H1 (cell line): ENCODE data around the gene ZNF407. TPM values are rescaled to one million over a fixed set of nuclear protein-coding genes. Genes with fewer than 3 reads are reported as not detected.
"Not testable (repeated sequence)": the region's sequence is repeated elsewhere in the genome, so short reads cannot be mapped to it uniquely, and the experiment has no call there.

Experiments used
- CTCF ChIA-PET: fragments of 300-600 bp; sonication (Branson Sonifier 250); formaldehyde crosslinking; loops from one replicate; lab custom pipeline; 2021; ENCODE audit not compliant: partially characterized antibody; lab: Charles Lee
- POLR2A ChIA-PET: fragments of 300-600 bp; sonication (Branson Sonifier 250); formaldehyde crosslinking; loops from one replicate; lab custom pipeline; 2021; ENCODE audit warnings: inconsistent platforms; ENCODE audit not compliant: partially characterized antibody; lab: Charles Lee
- DNase-seq, 2 experiments: peaks; one replicate each; pipeline versions ENCODE4 v3.0.0 to v3.0.0-alpha.2; 2010 to 2022; ENCODE audit warnings: low spot score in 2 of 2, low read depth in 1 of 2, mixed read lengths in 1 of 2
- FAIRE-seq: peaks from 2 replicates; lab custom pipeline; 2011; peaks lifted over from hg19 to GRCh38; lab: Jason Lieb, UNC
- H2AFZ ChIP-seq: 2 replicates; pipeline ENCODE4 v1.8.1; 2012; ENCODE audit warnings: low read length, inconsistent platforms
- H2AK5ac ChIP-seq: 2 replicates; pipeline ENCODE4 v1.6.1; 2013; ENCODE audit warnings: low read depth, low read length
- H2BK120ac ChIP-seq: replicated peaks from 2 replicates; pipeline ENCODE3; 2013; ENCODE audit warnings: low read depth, low read length, inconsistent platforms
- H2BK12ac ChIP-seq: 2 replicates; pipeline ENCODE4 v1.6.1; 2013; ENCODE audit warnings: low read depth, low read length
- H2BK15ac ChIP-seq: 2 replicates; pipeline ENCODE4 v1.6.1; 2013; ENCODE audit warnings: low read length
- H2BK20ac ChIP-seq: 2 replicates; pipeline ENCODE4 v1.6.1; 2013; ENCODE audit warnings: low read length
- H2BK5ac ChIP-seq: 2 replicates; pipeline ENCODE4 v1.6.1; 2013; ENCODE audit warnings: low read depth, low read length
- H3K14ac ChIP-seq: 2 replicates; pipeline ENCODE4 v1.6.1; 2013; ENCODE audit warnings: inconsistent platforms; ENCODE audit not compliant: insufficient read length
- H3K18ac ChIP-seq: 2 replicates; pipeline ENCODE4 v1.6.1; 2013; ENCODE audit warnings: low read length; ENCODE audit errors: extremely low read depth
- H3K23ac ChIP-seq: 2 replicates; pipeline ENCODE4 v1.6.1; 2013; ENCODE audit warnings: inconsistent platforms; ENCODE audit not compliant: insufficient read length
- H3K23me2 ChIP-seq: 2 replicates; pipeline ENCODE4 v1.6.1; 2013; ENCODE audit warnings: low read depth, low read length
- H3K27ac ChIP-seq: 2 replicates; pipeline ENCODE4 v1.6.1; 2011; ENCODE audit warnings: low read depth, low read length, inconsistent platforms
- H3K27me3 ChIP-seq, 4 experiments: replicated peaks in 1 of 4; 1 replicate in 1 of 4; 2 replicates in 3 of 4; pipeline versions ENCODE4 v1.6.1 to v1.8.1; 2011 to 2013; ENCODE audit warnings: low read length in 3 of 4, mild to moderate bottlenecking in 3 of 4, inconsistent platforms in 2 of 4, mixed read lengths in 2 of 4, moderate library complexity in 1 of 4; ENCODE audit not compliant: control insufficient read depth in 3 of 4, insufficient read depth in 3 of 4; ENCODE audit errors: extremely low read depth in 1 of 4
- H3K36me3 ChIP-seq, 4 experiments: 2 replicates each; pipeline versions ENCODE4 v1.6.1 to v1.8.1; 2011 to 2013; ENCODE audit warnings: mild to moderate bottlenecking in 4 of 4, low read length in 3 of 4, moderate library complexity in 2 of 4, control low read depth in 1 of 4, inconsistent platforms in 1 of 4; ENCODE audit not compliant: insufficient read depth in 4 of 4, control insufficient read depth in 2 of 4
- H3K4ac ChIP-seq: replicated peaks from 2 replicates; pipeline ENCODE3; 2013; ENCODE audit warnings: low read length, low read depth, mixed read lengths, inconsistent platforms; ENCODE audit not compliant: insufficient read length
- H3K4me1 ChIP-seq, 4 experiments: replicated peaks in 1 of 4; 1 replicate in 1 of 4; 2 replicates in 3 of 4; pipeline versions ENCODE4 v1.6.1 to v1.8.1; 2011 to 2013; ENCODE audit warnings: low read length in 3 of 4, inconsistent platforms in 2 of 4, mixed read lengths in 1 of 4; ENCODE audit not compliant: insufficient read depth in 4 of 4, control insufficient read depth in 3 of 4
- H3K4me2 ChIP-seq, 2 experiments: 2 replicates each; pipeline versions ENCODE4 v1.6.1 to v1.8.1; 2011 to 2013; ENCODE audit warnings: low read depth in 2 of 2, low read length in 2 of 2, control low read depth in 1 of 2, inconsistent platforms in 1 of 2, mild to moderate bottlenecking in 1 of 2; ENCODE audit not compliant: insufficient read depth in 1 of 2
- H3K4me3 ChIP-seq, 4 experiments: fragments of 200-600, 300-600 bp in 1 of 4; sonication (generic), shearing (Covaris generic), sonication (Bioruptor Twin) in 1 of 4; 2 replicates each; pipeline versions ENCODE4 v1.5.1 to v1.8.1; 2011 to 2016; ENCODE audit warnings: low read length in 4 of 4, low read depth in 3 of 4, control low read depth in 2 of 4, inconsistent platforms in 2 of 4, mild to moderate bottlenecking in 2 of 4, mixed read lengths in 1 of 4, moderate library complexity in 1 of 4; ENCODE audit not compliant: insufficient read depth in 2 of 4; ENCODE audit errors: extremely low read depth in 1 of 4
- H3K56ac ChIP-seq: replicated peaks from 2 replicates; pipeline ENCODE3; 2013; ENCODE audit warnings: low read depth, mild to moderate bottlenecking, mixed read lengths, low read length, inconsistent platforms; ENCODE audit not compliant: insufficient read length
- H3K79me1 ChIP-seq: 2 replicates; pipeline ENCODE4 v1.6.1; 2013; ENCODE audit warnings: low read depth, low read length, control low read depth
- H3K79me2 ChIP-seq, 2 experiments: 2 replicates each; pipeline versions ENCODE4 v1.6.1 to v1.8.1; 2012 to 2013; ENCODE audit warnings: low read length in 2 of 2, mild to moderate bottlenecking in 2 of 2, inconsistent platforms in 1 of 2; ENCODE audit not compliant: insufficient read depth in 2 of 2, control insufficient read depth in 1 of 2
- H3K9ac ChIP-seq, 4 experiments: replicated peaks in 1 of 4; 1 replicate in 1 of 4; 2 replicates in 3 of 4; pipeline versions ENCODE4 v1.6.1 to v1.8.1; 2011 to 2013; ENCODE audit warnings: low read depth in 3 of 4, low read length in 3 of 4, control low read depth in 2 of 4, mild to moderate bottlenecking in 2 of 4, moderate library complexity in 2 of 4, inconsistent platforms in 1 of 4; ENCODE audit errors: extremely low read depth in 1 of 4
- H3K9me3 ChIP-seq, 2 experiments: 2 replicates each; pipeline versions ENCODE4 v1.6.1 to v1.8.1; 2012 to 2013; ENCODE audit warnings: mild to moderate bottlenecking in 2 of 2, moderate library complexity in 2 of 2, control low read depth in 1 of 2, inconsistent platforms in 1 of 2, low read depth in 1 of 2, low read length in 1 of 2, mixed read lengths in 1 of 2; ENCODE audit not compliant: insufficient read depth in 2 of 2
- H4K20me1 ChIP-seq, 2 experiments: replicated peaks in 1 of 2; 2 replicates each; pipeline versions ENCODE3 to v1.8.1; 2011 to 2013; ENCODE audit warnings: inconsistent platforms in 2 of 2, low read length in 2 of 2, mild to moderate bottlenecking in 1 of 2; ENCODE audit not compliant: insufficient read depth in 2 of 2, control insufficient read depth in 1 of 2
- H4K5ac ChIP-seq: 2 replicates; pipeline ENCODE4 v1.6.1; 2013; ENCODE audit warnings: low read length, low read depth, mixed read lengths, inconsistent platforms; ENCODE audit not compliant: insufficient read length
- H4K8ac ChIP-seq: 2 replicates; pipeline ENCODE4 v1.8.0; 2013; ENCODE audit warnings: mild to moderate bottlenecking, moderate library complexity, low read length, inconsistent platforms; ENCODE audit not compliant: insufficient read depth; ENCODE audit errors: extremely low read depth
- H4K91ac ChIP-seq: replicated peaks from 2 replicates; pipeline ENCODE3; 2013; ENCODE audit warnings: low read length, mixed read lengths, inconsistent platforms; ENCODE audit not compliant: insufficient read length
- SP2 ChIP-seq: IDR thresholded peaks from 2 replicates; pipeline ENCODE4 v1.6.1; 2012; ENCODE audit warnings: mild to moderate bottlenecking, low read length, inconsistent platforms
- WGBS, 2 experiments: shearing (Covaris generic) in 1 of 2; methylation state at CpG; one replicate each; pipeline versions ENCODE4 v1.1.6 to v1.1.7; 2013 to 2015; ENCODE audit warnings: low lambda C conversion rate in 2 of 2, mixed read lengths in 2 of 2, inconsistent platforms in 1 of 2, low coverage in 1 of 2, missing lambda C conversion rate in 1 of 2; ENCODE audit not compliant: insufficient replicate concordance in 2 of 2, insufficient coverage in 1 of 2, insufficient read length in 1 of 2; ENCODE audit errors: extremely low coverage in 1 of 2, missing lambda C conversion rate in 1 of 2; 5-methylcytosine and 5-hydroxymethylcytosine counted together
- polyA plus RNA-seq, 7 experiments: library from polyadenylated mRNA; depleted of rRNA in 3 of 7; stranded (reverse) in 5 of 7; unstranded in 2 of 7; fragments of >200 nt in 5 of 7; fragments of 200-250 nt in 2 of 7; gene quantifications; 1 replicate in 5 of 7; 2 replicates in 1 of 7; 4 replicates in 1 of 7; pipeline versions ENCODE4 v1.2.1 to v1.2.3, GENCODE V29; 2011 to 2013; ENCODE audit warnings: missing spikeins in 2 of 7, mixed read lengths in 2 of 7
- total RNA-seq: library from RNA; stranded (reverse); fragmentation: NEBNext Ultra II Directional; extraction: Animal tissue kit (Norgen Biotek cat#: 25700); gene quantifications from 2 replicates; pipeline ENCODE4 v1.2.1, GENCODE V29; 2021

Gene ZNF407
- total and polyA plus RNA-seq, 2 of the 8 experiments (the other 6 are each of a cell fraction or from before 2014, with no cell fraction given): 1.5 to 6.8 TPM

DNA sequence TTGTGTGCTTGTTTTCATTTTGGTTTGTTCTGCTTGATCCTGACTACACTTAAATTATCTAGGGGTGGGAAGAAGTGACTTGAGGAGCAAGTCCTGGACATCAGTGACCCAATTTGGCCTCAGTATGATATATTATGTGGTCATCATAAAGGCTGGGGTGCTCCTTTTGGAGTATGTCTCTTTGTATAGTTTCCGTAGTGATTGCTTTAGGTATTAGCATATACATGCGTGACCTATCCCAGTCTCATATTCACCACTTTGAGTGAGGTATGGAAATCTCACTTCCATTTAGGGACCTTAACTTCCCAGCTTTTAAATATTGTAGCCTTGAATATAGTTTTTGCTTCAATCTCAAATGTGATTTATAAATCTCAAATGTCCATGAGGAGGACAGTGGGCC is 370.3 kb downstream of the ZNF407 start (continued):
- no peak for TF ChIP-seq SP2
- TF ChIP-seq, all 59 proteins: peak for 0

DNA sequence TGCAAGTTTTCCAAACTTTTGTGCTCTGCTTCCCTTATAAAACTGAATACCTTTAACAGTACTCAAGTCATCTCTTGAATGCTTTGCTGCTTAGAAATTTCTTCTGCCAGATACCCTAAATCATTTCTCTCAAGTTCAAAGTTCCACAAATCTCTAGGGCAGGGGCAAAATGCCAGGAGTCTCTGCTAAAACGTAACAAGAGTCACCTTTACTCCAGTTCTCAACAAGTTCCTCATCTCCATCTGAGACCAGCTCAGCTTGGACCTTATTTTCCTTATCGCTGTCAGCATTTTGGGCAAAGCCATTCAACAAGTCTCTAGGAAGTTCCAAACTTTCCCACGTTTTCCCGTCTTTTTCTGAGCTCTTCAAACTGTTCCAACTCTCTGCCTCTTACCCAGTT is 373.7 kb downstream of the ZNF407 start:
- H3K9me3 ChIP-seq, H3K56ac ChIP-seq, H3K4me2 ChIP-seq, H3K4me1 ChIP-seq, H3K14ac ChIP-seq, POLR2A ChIA-PET, H2BK20ac ChIP-seq, H2BK120ac ChIP-seq, H3K9ac ChIP-seq, H4K91ac ChIP-seq, H4K20me1 ChIP-seq, DNase-seq, H3K36me3 ChIP-seq, FAIRE-seq, H2BK12ac ChIP-seq, H2BK15ac ChIP-seq, H3K27me3 ChIP-seq, H4K5ac ChIP-seq, H3K4me3 ChIP-seq, H3K79me1 ChIP-seq, H2AK5ac ChIP-seq, H3K23me2 ChIP-seq, H4K8ac ChIP-seq, H3K23ac ChIP-seq, H2BK5ac ChIP-seq, H3K79me2 ChIP-seq, H3K4ac ChIP-seq, H3K18ac ChIP-seq, H3K27ac ChIP-seq, H2AFZ ChIP-seq: not testable (repeated sequence)
- WGBS, 2 experiments: 92% methylated on average over 4 of the region's 4 CpGs; no CpG with 5 or more reads in 1 of the 2 experiments
- CTCF ChIA-PET: interaction anchor here (1.3 to 1.7 kb wide), 2 partner anchors 8 to 64 kb away, joined by 3 to 10 read pairs; no protein-coding TSS in a partner anchor
